Fibroblast of skin of right biceps (primary cell): Measurements from ENCODE around the gene HLA-DRB5.
"Not testable (repeated sequence)": the region's sequence is repeated elsewhere in the genome, so short reads cannot be mapped to it uniquely, and the experiment has no call there.

Source experiments
- DNase-seq: peaks from one replicate; pipeline ENCODE4 v3.0.0-alpha.2; 2013

HLA-DRB5 gene

DNA sequence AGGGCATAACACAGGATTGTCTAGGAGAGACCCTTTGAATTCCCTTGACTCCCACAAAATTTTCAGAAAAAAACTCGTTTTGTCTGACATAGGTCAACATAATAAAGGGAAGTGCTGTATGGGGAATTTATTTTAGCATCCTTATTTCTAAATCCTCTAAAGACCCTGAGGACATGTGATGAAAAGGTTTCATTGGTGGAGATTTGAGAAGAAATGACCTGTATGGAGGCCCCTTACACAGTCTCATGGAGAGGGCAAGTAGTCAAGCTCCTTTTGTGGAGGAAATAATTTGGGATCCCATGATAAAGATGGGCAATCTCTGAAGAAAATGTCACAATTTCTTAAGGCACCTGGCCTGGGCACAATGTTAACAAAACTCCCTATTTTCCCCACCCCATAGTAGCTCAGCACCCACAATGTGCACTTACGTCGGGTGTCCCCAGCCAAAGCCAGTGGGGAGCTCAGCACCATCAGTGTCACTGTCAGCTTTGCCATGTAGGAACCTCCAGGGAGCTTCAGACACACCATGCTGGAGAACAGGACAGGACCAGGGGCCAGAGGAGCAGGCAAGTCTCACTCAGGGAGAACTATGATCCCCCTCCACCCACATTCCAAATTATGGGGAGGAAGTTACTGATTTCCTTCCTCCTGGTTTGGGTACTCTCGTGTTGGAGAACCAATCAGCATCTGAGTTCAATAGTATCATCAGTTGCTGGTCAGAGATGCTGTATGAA lies at the start of gene HLA-DRB5:
TSS of gene HLA-DRB5 (minus strand) at position 591 of the 734 bp plus-strand sequence. CDS start at position 528, 63 bp downstream.
- DNase-seq = no peak

DNA sequence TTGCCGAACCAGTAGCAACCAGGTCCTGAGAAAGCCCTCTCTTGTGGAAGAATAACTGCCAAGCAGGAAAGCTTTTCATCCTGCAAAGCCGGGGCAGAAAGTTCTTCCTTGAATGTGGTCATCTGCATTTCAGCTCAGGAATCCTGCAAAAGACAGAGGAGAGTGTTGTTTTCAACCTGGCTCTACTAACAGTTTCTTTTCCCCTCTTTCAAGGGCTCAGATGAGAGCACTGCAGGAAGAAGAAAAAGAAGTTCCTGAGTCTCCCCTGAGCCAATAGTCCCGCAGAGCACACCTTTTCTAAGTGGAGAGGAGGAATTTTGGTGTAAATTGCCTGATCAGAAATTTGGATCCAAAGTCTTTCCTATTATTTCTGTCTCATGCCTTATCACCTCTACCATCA lies 48.9 kb upstream of the HLA-DRB5 start:
- no peak for DNase-seq

DNA sequence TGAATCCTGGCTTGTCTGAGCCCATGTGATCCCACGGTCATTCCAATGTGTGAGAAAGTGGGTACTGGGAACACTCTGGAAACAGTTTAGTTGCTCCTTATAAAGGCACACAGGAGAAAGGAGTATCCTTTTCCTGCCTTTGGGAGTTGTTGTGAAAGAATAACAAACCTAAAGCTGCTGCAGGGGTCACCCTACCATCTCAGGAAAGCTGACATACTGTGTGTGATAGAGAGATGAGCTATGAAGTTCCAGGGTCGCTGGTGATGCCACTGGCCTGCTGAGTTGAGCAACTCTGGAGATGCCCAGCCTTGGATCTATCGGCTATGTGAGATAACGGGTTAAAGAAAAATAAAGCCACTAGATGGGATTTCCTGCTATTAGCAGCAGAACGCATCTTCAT lies 47.4 kb upstream of the HLA-DRB5 start:
- DNase-seq = not testable (repeated sequence)

DNA sequence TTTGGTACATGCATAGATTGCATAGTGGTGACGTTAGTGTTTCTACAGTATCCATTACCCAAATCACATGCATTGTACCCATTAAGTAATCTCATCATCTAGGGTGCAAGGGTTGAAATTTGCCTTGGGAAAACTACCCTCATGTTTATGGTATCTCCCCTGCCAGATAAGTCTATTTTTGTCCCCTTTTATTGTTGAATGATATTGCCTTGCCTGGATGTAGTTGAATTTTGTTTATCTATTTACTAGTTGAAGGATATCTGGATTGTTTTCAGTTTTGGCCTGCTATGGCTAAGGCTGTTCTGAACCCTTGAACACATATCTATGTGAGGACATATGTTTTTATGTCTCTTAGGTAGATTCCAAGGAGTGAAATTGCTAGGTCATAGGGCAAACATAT lies 46.2 kb upstream of the HLA-DRB5 start:
- DNase-seq = no peak

DNA sequence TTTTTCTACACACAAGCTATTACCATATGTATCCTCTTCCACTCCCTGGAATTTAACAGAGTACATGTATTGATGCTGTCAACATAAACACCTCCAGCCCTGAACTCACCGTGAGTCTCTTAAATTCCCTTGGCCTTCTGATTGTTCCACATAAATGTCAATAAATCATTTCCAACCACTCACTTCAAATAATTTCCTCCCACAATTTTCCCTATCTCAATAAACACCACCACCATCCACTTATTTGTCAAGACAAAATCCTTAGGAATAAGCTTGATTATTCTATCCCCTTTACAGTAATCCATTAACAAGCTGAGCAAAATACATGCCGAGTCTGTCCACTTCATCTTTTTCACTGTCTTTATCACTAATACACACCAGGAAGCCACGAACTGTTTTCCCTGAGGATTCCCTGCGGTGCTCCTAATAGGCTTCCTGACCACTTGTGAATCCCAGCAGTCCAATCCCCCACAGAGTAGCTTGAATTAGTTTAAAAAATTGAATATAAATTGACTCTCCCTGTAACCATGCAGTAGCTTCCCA lies 40.3 kb upstream of the HLA-DRB5 start:
- no peak for DNase-seq

DNA sequence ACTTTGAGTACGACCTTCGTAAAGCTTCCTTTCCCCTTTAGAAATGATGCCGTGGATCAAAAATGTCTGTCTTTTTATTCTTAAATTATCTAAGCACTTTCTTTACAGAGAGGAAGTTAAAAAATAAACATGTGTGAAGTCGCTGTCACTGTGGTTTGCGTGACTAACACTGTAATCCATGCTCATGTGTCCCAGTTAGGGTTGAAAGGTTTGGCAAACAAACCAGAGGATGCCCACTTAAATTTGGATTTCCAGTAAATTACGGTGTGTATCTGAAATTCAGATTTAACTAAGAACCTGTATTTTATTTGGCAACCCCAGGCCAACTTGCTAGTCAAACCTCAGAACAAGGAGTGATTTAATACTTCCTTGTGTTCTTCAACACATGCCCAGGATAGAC lies 38.5 kb upstream of the HLA-DRB5 start:
- DNase-seq = no peak

DNA sequence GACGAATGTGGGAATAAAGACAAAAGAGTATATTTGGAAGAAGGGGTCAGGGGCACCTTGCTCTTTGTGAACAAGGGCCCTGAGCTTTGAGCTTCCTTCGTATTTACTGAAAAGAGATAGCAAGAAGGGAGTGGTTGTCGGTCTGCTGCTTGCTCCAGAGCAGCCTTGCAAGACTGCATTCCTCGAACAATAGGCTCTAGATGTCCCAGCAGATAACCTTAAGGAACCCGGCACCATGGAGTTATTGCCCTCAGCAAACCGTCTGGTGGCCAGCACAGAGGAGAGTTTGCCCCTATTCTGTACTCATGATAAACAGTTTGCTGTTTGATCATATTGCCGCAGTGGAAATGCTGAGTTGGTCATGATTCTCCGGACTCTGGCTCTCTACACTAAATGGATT lies 36.9 kb upstream of the HLA-DRB5 start:
- no peak for DNase-seq

DNA sequence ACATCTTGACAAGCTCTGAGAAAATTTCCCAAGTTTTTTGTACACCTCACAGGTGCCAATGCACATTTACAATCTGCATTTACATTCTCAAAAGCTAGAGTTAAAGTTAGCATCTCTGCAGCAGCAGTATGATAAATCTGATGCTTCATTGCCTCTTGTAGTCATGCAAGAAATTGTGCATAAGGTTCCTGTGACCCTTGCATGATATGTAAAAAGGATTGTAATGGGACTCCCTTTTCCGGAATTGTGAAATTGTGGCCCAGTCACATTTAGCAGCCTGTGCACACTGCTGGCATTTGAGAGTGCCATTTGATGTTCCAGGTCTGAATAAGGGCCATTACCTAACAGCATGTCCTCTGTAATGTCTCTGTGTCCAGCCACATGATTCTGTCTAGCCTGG lies 35.4 kb upstream of the HLA-DRB5 start:
- no peak for DNase-seq

DNA sequence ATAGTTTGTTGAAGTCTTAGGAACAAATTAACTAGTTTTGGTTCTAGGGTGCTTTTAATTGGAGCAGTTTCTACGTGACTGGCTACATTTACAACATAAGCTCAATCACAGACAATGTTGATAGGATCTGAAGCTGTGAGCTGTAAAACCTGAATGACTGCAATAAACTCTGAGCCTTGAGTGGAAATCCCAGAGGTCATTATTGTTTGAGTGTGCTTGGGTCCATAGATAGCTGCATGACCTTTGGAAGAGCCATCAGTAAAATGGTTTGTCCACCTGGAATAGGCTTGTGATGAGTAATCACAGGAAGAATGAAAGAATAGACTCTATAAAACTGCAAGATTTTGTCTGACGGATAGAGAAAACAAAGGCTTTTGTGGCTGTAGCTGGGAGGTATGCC lies 32.9 kb upstream of the HLA-DRB5 start:
- no peak for DNase-seq

DNA sequence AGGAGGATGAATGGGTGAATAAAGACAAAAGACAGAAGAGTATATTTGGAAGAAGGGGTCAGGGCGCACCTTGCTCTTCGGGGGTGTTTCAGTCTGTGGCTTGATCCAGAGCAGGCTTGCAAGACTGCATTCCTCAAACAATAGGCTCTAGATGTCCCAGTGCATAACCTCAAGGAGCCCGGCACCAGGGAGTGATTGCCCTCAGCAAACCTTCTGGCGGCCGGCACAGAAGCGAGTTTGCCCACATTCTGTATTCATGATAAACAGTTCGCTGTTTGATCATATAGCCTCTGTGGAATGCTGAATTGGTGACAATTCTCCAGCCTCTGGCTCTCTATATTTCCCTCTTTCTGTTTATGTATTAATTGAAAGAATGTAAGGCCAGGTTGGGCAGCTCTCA lies 29.7 kb upstream of the HLA-DRB5 start:
- no peak for DNase-seq

DNA sequence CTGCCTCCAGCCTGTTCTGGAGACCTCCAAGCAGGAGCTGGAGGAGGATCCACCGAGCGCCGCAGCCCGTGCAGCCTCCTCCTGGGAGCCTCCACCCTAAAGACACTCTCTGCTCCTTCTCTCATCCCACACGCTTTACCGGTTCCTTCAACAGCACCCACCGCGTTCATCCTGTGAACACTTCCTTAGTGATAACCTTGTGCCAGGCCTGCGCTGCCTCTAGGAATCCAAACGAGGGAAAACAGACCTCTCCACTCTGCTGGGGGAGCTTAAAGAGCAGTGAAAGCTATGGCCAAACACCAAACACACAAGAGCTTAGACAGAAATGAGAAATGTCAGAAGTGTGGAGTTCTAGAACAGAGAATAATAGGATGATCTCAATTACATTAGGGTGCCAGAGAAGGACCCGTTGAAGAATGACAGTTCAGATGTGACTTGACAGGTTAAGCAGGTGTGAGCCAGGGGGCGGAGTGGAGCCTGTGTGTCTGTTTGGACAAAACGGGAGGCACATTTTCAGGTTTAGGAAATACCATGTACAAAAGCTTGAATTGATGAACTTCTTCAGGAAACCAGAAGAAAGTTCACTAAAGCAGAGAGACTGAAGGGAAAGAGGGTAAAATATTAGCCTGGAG lies 28.5 kb upstream of the HLA-DRB5 start:
- DNase-seq = no peak

DNA sequence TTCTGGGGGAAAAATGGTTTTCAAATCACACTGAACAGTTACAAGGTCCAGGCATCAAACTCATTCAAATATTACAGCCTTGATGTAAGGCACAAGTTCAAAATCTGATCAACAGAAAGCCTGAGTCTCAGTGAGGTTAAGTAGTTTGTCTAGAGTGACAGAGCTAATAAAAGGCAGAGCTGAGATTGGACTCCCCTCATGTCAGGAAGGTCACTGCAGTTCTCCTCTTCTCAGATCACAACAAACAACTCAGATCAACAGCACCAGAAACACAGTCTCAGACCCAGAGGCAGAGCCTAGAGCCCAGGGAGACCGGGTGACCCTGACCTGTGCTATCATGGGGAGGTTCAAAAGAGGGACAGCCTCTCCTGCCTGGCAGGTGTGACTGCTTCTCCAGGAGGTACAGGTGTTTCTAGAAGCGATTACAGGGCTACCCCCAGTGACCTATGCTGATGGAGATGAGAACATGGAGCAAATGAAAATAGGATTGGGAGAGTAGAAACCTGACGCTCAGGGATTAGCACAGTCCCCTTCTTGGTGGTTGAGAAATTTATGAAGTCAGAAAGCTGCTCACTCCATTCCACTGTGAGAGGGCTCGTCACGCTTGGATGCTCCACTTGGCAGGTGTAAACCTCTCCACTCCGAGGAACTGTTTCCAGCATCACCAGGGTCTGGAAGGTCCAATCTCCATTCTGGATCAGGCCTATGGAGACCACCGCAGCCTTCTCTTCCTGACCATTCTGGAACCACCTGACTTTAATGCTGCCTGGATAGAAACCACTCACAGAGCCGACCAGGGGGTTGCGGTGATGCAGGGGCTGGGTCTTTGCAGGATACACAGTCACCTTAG lies 24.3 kb upstream of the HLA-DRB5 start:
- DNase-seq = no peak

DNA sequence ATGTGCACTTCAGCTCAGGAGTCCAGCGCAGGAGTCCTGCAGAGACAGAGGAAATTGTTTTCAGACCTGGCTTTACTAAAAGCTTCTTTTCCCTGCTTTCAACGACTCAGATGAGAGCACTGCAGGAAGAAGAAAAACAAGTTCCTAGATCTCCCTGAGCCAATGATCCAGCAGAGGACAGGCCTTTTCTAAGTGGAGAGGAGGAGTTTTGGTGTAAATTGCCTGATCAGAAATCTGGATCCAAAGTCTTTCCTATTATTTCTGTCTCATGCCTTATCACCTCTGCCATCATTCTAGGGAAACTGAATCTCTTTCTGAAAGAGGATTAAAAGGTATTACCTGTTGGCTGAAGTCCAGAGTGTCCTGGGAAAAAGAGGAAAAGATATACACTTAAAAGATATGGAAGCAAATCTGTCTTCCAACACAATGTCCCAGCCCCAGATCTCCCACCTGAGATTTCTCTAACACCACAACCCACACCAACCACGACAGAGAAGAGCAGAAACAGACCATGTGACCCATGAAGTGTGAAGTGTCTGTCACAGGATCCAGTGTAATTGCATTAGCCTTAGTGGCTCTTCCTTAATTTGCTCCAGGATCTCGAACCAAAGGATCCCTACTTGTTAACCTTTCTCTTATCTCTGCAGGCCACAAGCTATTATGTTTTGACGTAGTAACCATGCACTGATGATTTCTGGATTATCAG lies 23.1 kb upstream of the HLA-DRB5 start:
- DNase-seq = no peak

DNA sequence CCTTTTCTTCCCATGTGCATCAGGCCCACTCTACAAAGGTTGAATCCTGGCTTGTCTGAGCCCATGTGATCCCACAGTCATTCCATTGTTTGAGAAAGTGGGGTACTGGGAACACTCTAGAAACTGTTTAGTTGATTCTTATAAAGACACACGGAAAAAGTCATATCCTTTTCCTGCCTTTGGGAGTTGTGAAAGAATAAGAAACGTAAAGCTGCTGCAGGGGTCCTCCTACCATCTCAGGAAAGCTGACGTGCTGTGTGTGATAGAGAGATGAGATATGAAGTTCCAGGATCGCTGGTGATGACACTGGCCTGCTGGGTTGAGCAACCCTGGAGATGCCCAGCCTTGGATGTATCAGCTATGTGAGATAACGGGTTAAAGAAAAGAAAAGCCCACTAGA lies 21.3 kb upstream of the HLA-DRB5 start:
- no peak for DNase-seq

DNA sequence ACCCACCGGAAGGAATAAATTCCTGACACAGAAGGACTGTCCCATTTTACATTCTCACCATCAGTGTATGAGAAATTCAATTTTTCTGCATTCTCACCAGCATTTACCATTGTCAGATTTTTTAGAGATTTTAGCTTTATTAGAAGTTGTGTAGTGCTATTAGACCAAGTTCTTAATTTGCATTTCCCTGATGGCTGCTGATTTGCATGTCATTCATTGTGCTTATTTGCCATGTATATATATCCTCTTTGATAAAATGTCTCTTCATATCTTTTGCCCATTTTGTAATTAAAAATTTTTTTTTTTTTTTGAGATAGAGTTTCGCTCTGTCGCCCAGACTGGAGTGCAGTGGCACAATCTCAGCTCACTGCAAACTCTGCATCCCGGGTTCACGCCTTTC lies 9.8 kb upstream of the HLA-DRB5 start:
- no peak for DNase-seq

DNA sequence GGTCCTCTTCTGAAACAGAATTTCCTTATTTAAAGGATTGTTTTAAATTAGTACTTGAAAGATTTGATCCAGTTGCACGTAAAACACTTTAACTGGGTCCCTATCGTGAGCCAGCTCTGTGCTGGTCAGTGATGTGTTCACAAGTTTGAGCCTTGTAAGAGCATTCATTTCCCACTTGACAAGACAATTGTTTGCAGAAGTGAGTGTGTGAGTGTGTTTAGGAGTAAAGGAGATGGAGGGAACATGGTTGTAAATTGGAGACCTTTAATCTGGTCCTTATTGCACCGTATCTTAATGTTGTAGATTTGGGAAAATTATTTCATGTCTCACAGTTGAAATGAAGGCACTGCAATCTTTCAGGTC lies 325 bp upstream of the HLA-DRB5 start:
- DNase-seq = not testable (repeated sequence)

DNA sequence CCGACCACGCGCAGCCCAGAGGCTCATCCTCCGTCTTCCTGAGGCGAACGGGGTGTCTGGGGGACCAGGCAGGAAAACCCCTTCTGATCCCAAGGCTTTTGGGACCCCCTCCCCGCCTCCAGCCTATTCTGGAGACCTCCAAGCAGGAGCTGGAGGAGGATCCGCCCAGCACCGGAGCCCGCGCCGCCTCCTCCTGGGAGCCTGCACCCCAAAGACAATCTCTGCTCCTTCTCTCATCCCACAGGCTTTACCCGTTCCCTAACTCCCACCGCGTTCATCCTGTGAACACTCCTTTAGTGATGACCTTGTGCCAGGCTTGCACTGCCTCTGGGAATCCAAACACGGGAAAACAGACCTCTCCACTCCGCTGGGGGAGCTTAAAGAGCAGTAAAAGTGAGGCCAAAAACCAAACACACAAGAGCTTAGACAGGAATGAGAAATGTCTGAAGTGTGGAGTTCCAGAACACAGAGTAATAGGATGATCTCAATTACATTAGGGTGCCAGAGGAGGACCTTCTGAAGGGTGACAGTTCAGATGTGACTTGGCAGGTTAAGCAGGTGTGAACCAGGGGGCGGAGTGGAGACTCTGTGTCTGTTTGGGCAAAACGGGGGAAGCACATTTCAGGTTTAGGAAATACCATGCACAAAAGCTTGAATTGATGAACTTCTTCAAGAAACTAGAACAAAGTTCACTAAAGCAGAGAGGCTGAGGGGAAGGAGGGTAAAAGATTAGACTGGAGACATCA lies 7.6 kb downstream of the HLA-DRB5 start:
- no peak for DNase-seq

DNA sequence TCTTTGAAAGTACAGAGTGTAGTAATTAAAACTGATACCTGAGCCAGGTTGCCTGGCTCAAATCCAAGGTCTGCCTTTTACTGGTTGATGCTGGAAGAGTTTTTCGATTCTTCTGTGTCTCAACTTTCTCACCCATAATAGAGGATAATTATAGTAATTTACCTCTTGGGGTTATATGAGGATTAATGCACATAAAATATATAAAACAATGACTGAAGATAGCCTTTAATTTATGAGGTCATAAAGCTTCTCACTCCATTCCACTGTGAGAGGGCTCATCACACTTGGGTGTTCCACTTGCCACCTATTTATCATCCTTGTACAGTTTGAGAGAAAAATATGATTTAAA lies 10.2 kb downstream of the HLA-DRB5 start:
- no peak for DNase-seq

DNA sequence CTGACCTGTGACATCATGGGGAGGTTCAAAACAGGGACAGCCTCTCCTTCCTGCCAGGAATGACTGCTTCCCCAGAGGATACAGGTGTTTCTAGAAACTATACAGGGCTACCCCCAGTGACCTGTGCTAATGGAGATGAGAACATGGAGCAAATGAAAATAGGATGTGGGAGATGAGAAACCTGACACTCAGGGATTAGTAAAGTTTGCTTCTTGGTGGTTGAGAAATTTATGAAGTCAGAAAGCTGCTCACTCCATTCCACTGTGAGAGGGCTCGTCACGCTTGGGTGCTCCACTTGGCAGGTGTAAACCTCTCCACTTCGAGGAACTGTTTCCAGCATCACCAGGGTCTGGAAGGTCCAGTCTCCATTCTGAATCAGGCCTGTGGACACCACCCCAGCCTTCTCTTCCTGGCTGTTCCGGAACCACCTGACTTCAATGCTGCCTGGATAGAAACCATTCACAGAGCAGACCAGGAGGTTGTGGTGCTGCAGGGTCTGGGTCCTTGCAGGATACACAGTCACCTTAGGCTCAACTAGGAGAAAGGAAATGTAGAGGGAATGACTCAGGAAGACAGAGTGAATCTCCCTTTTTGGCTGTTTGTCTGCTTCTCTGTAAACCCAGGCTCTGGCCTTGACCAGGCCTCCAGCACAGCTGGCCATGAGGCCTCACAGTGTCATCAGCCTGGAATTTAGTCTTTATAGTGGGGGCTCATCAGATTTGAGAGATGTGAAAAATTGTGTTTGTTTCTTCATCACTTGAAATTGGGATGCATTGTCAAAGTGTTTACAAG lies 10.8 kb downstream of the HLA-DRB5 start:
- no peak for DNase-seq

DNA sequence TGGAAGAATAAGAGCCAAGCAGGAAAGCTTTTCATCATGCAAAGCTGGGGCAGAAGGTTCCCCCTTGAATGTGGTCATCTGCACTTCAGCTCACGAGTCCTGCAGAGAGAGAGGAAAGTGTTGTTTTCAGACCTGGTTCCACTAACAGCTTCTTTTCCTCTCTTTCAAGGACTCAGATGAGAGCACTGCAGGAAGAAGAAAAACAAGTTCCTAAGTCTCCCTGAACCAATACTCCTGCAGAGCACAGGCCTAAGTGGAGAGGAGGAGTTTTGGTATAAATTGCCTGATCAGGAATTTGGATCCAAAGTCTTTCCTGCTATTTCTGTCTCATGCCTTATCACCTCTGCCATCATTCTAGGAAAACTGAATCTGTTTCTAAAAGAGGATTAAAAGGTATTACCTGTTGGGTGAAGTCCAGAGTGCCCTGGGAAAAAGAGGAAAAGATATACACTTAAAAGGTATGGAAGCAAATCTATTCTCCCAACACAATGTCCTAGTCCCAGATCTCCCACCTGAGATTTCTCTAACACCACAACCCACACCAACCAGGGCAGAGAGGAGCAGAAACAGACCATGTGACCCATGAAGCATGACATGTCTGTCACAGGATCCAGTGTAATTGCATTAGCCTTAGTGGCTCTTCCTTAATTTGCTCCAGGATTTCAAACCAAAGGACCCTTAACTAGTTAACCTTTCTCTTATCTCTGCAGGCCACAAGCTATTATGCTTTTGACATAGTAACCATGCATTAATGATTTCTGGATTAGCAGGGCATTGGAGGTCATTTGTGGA lies 12.2 kb downstream of the HLA-DRB5 start:
- no peak for DNase-seq

DNA sequence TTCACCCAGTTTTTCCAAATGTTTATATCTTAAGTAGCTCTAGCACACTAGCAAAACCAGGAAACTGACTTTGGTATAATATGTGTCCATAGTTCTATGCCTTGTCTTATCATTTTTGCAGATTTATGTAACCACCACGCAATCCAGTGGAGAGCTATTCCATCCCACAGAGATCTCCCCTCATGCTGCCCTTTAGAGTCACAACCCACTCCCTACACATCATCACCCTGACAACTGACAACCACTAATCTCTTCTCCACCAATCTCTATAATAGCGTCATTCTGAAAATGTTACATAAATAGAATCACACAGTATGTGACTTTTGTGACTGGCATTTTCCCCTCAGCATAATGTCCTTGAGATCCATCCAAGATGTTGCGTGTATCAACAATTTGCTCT lies 29.1 kb downstream of the HLA-DRB5 start:
- DNase-seq = no peak
